Measurements from ENCODE around the gene MAPK14.

Gene MAPK14

DNA sequence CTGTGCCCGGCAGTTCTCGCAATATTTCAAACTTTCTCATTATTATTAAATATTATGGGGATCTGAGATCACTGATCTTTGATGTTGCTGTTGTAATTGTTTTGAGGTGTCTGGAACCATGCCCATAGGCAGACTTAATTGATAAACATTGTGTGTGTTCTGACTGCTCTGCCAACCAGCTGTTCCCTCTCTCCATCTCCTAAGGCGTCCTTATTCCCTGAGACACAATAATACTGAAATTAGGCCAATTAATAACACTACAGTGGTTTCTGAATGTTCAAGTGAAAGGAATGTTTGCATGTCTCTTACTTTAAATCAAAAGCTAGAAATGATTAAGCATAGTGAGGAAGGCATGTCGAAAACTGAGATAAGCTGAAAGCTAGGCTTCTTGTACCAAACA, 7.6 kb downstream of the MAPK14 start:
- CTCF ChIA-PET, result interaction anchor here (0.6 kb wide), 2 partner anchors 133 to 645 kb away, joined by 3 to 4 read pairs; no protein-coding TSS in a partner anchor
- no peak for DNase-seq (ENCODE audit: extremely low spot score)
- POLR2A ChIA-PET, result no interaction called here
- TF ChIP-seq LEF1 (IDR thresholded peaks at IDR 0.05; ENCODE audit: borderline replicate concordance) (no peak), SUZ12 (IDR thresholded peaks at IDR 0.05) (no peak), ARNT (IDR thresholded peaks at IDR 0.05) (no peak), L3MBTL2 (conservative IDR thresholded peaks at IDR 0.05) (no peak)

DNA sequence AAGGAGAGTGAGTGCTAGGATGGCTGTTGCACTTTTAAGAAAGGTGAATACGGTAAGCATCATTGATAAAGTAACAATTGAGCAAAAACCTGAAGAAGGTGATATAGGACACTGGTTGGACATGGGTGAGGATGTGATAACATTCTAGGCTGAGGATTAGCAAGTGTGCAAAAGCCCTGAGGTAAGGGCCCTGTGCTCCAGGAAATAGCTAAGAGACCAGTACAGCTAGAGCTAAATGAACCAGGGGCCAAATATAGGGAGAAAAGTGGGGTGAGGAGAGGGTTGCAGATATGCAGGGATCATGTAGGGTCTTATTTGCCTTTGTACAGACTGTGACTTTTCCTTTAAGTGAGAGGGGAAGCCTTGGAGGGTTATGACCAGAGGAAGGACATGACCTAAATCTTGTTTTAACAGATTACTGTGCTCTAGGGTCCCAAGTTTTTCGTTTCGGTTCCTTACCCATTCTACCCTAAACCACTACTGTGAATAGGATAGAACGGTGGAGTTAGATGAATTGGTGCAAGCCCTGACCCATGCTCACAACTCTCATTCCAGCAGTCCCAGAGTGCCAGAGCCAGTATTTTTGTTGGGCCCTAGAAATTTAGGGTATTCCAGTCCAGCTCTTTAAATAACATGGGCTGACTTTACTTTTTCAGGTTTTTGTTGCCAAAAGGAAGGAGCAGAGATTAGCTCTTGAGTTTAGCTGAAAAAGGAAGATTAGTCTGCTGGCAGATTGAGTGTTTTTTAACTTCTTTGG, 10.7 kb downstream of the MAPK14 start:
- no peak for DNase-seq (ENCODE audit: extremely low spot score)
- ChIA-PET CTCF (interaction anchor here (1.0 to 1.3 kb wide), 3 partner anchors 9 to 86 kb away, joined by 4 to 7 read pairs (median 5); no protein-coding TSS in a partner anchor), POLR2A (interaction anchor here (1.0 kb wide), 1 partner anchor 10 kb away, joined by 12 read pairs; the partner anchor contains the start of gene MAPK14)
- TF ChIP-seq SUZ12 (IDR thresholded peaks at IDR 0.05) (no peak), L3MBTL2 (conservative IDR thresholded peaks at IDR 0.05) (no peak), HDGF (IDR thresholded peaks at IDR 0.05; ENCODE audit: borderline replicate concordance) (no peak), TARDBP (IDR thresholded peaks at IDR 0.05) (no peak), SP1 (IDR thresholded peaks at IDR 0.05) (no peak)

DNA sequence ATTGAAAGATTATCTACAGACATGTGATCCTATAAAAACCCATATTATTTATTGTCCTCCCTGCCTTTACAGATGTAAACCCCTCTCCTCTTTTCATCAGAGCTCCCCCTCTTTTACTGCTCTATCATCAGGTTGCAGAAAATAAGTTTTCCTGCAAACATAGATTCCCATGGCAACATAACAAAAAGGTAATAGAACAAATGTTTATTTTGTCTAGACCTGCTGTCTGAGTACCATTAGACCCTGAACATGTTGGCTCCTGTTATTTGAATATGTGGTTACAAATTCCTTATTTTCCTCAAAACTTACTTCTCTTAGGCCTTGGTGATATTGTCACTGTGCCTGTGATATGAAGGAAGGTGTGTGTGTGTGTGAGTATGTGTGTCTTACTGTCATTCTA, 11.5 kb downstream of the MAPK14 start:
- DNase-seq (ENCODE audit: extremely low spot score), result no peak
- ChIA-PET POLR2A (no interaction called here), CTCF (interaction anchor here (1.2 kb wide), 1 partner anchor 10 kb away, joined by 5 read pairs; no protein-coding TSS in a partner anchor)
- TF ChIP-seq L3MBTL2 (conservative IDR thresholded peaks at IDR 0.05) (no peak), TARDBP (IDR thresholded peaks at IDR 0.05) (no peak), FOXM1 (IDR thresholded peaks at IDR 0.05; ENCODE audit: borderline replicate concordance) (no peak), CTBP1 (IDR thresholded peaks at IDR 0.05; ENCODE audit: borderline replicate concordance) (no peak), LEF1 (IDR thresholded peaks at IDR 0.05; ENCODE audit: borderline replicate concordance) (no peak), BHLHE40 (IDR thresholded peaks at IDR 0.05; ENCODE audit: borderline replicate concordance) (no peak)

DNA sequence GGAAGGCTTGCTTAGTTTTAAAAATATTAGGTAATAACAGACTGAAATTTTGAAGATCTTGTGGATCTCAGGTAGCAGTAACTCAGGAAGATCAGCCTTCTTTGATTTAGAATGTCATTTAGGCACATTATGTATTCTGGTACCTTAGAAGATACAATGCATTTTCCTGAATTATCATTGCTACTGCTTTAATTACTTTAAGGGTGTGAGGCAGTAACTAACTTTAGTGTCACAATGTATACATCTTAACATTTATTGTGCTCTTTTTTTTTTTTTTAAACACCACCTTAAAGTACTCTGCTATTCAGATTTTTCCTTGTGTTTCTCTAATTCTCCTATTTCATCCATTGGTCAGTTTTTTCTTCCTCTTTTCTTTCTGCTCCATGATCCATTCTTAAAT, 13.3 kb downstream of the MAPK14 start:
- no peak for DNase-seq (ENCODE audit: extremely low spot score)
- CTCF ChIA-PET, result no interaction called here
- POLR2A ChIA-PET, result no interaction called here
- TF ChIP-seq HDGF (IDR thresholded peaks at IDR 0.05; ENCODE audit: borderline replicate concordance) (no peak), SP1 (IDR thresholded peaks at IDR 0.05) (no peak), ZNF384 (IDR thresholded peaks at IDR 0.05) (no peak), LEF1 (IDR thresholded peaks at IDR 0.05; ENCODE audit: borderline replicate concordance) (no peak), SUZ12 (IDR thresholded peaks at IDR 0.05) (no peak), FOXM1 (IDR thresholded peaks at IDR 0.05; ENCODE audit: borderline replicate concordance) (no peak), CTBP1 (IDR thresholded peaks at IDR 0.05; ENCODE audit: borderline replicate concordance) (no peak), ARNT (IDR thresholded peaks at IDR 0.05) (no peak), FOXA1 (IDR thresholded peaks at IDR 0.05) (no peak), L3MBTL2 (conservative IDR thresholded peaks at IDR 0.05) (no peak), FOXK2 (IDR thresholded peaks at IDR 0.05) (no peak), ELF4 (IDR thresholded peaks at IDR 0.05) (no peak), TARDBP (IDR thresholded peaks at IDR 0.05) (no peak), BHLHE40 (IDR thresholded peaks at IDR 0.05; ENCODE audit: borderline replicate concordance) (no peak), NFRKB (IDR thresholded peaks at IDR 0.05) (no peak)
- TF ChIP-seq, protein P1, sequence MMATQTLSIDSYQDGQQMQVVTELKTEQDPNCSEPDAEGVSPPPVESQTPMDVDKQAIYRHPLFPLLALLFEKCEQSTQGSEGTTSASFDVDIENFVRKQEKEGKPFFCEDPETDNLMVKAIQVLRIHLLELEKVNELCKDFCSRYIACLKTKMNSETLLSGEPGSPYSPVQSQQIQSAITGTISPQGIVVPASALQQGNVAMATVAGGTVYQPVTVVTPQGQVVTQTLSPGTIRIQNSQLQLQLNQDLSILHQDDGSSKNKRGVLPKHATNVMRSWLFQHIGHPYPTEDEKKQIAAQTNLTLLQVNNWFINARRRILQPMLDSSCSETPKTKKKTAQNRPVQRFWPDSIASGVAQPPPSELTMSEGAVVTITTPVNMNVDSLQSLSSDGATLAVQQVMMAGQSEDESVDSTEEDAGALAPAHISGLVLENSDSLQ (IDR thresholded peaks at IDR 0.05), result no peak

DNA sequence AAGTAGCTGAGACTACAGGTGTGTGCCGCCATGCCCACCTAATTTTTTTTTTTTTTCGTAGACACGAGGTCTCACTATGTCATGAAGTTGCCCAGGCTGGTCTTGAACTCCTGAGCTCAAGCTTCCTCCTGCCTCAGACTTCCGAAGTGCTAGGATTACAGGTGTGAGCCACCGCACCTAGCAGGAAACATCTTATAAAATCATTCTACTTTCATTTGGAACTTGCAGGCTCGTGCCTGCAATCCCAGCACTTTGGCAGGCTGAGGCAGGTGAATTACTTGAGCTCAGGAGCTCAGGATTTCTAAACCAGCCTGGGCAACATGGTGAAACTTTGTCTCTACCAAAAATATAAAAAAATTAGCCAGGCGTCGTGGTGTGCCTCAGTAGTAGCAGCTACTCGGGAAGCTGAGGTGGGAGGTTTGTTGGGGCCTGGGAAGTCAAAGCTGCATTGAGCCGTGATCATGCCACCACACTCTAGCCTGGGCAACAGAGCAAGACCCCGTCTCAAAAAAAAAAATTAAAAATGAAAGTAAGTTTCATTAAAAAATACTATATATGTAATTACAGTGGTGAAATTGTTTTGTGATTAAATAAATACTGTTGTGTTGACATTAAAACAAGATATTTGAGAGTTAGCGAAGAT, 15.1 kb downstream of the MAPK14 start:
- TF ChIP-seq ZNF384 (IDR thresholded peaks at IDR 0.05) (no peak), FOXK2 (IDR thresholded peaks at IDR 0.05) (no peak), BHLHE40 (IDR thresholded peaks at IDR 0.05; ENCODE audit: borderline replicate concordance) (no peak), SUZ12 (IDR thresholded peaks at IDR 0.05) (no peak), CTBP1 (IDR thresholded peaks at IDR 0.05; ENCODE audit: borderline replicate concordance) (no peak), NFRKB (IDR thresholded peaks at IDR 0.05) (no peak), HDGF (IDR thresholded peaks at IDR 0.05; ENCODE audit: borderline replicate concordance) (no peak), ARNT (IDR thresholded peaks at IDR 0.05) (no peak), TARDBP (IDR thresholded peaks at IDR 0.05) (no peak), FOXA1 (IDR thresholded peaks at IDR 0.05) (no peak), FOXM1 (IDR thresholded peaks at IDR 0.05; ENCODE audit: borderline replicate concordance) (no peak), ELF4 (IDR thresholded peaks at IDR 0.05) (no peak)
- TF ChIP-seq, protein P1 (IDR thresholded peaks at IDR 0.05), result no peak
- POLR2A ChIA-PET, result interaction anchor here (1.0 kb wide), 1 partner anchor 15 kb away, joined by 3 read pairs; no protein-coding TSS in a partner anchor
- CTCF ChIA-PET, result no interaction called here
- DNase-seq (ENCODE audit: extremely low spot score), result no peak

DNA sequence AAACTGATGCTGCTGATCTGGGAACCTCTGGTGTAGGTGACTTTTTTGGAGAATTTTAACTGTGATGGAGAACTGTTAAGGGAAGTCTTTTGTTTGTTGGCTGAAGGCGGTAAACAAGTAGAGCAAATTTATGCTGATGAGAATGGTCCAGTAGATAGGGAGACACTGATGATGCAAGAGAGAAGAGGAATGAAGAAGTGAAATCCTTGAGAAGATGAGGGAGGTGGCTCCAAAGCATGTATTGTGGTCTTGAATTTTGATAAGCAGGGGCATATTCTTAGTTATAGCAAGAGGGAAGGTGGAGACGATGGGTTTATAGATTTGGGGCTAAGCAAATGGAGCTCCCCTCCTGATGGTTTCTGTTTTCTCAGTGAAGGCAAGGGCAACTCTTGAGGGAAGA, 22.0 kb downstream of the MAPK14 start:
- TF ChIP-seq CTBP1 (IDR thresholded peaks at IDR 0.05; ENCODE audit: borderline replicate concordance) (no peak), TARDBP (IDR thresholded peaks at IDR 0.05) (no peak), SP1 (IDR thresholded peaks at IDR 0.05) (no peak), FOXA1 (IDR thresholded peaks at IDR 0.05) (no peak), ZNF384 (IDR thresholded peaks at IDR 0.05) (no peak), BHLHE40 (IDR thresholded peaks at IDR 0.05; ENCODE audit: borderline replicate concordance) (no peak), ARNT (IDR thresholded peaks at IDR 0.05) (no peak), LEF1 (IDR thresholded peaks at IDR 0.05; ENCODE audit: borderline replicate concordance) (no peak), SUZ12 (IDR thresholded peaks at IDR 0.05) (no peak), NFRKB (IDR thresholded peaks at IDR 0.05) (no peak)
- POLR2A ChIA-PET, result no interaction called here
- no peak for DNase-seq (ENCODE audit: extremely low spot score)
- CTCF ChIA-PET, result interaction anchor here (0.7 to 1.2 kb wide), 2 partner anchors 24 to 104 kb away, joined by 4 to 5 read pairs; no protein-coding TSS in a partner anchor
